HL-60/S4 treated with phorbol 12-myristate 13-acetate at 8.2 ng/mL for 4 days and 3 days (cell line): ENCODE results near the gene C3orf70.

Source experiments
- in situ Hi-C: fragments of 300-500 bp; cut with MboI; formaldehyde crosslinking; loops from 2 replicates; pipeline ENCODE4 v1.15.0; 2022; ENCODE audit warnings: low sequenced_read_pairs

Gene C3orf70

DNA sequence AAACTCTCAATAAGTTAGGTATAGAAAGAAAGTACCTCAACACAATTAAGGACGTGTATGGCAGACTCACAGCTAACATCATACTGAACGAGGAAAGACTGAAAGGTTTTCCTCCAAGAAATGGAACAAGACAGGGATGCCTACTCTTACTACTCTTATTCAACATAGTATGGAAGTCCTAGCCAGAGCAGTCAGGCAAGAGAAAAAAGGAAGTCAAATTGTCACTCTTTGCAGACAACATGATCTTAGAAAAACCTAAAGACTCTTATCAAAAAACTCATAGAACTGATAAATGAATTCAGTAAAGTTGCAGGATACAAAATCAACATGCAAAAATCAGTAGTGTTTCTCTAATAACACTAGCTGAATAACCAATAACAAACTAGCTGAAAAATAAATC lies 96.0 kb downstream of the C3orf70 start:
- in situ Hi-C loops = no loop called here

DNA sequence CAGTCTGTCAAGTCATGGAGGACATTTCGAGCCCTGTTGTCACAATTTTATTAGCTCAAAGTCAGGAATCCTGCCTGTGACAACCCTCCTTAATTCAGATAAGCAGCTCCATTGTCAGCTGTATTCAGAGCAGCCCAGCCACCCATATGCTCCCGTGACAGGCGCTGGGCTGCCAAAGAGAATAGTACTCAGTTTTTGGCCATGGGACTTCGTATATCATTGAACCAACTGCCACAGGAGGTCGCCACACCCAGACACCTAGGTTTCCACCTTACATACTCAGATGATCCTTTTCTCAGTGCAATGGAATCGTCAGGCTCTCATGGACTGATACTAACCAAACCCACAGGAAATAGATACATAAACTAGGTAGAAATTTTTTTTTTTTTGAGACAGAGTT lies 100.2 kb downstream of the C3orf70 start:
- in situ Hi-C loops = no loop called here

DNA sequence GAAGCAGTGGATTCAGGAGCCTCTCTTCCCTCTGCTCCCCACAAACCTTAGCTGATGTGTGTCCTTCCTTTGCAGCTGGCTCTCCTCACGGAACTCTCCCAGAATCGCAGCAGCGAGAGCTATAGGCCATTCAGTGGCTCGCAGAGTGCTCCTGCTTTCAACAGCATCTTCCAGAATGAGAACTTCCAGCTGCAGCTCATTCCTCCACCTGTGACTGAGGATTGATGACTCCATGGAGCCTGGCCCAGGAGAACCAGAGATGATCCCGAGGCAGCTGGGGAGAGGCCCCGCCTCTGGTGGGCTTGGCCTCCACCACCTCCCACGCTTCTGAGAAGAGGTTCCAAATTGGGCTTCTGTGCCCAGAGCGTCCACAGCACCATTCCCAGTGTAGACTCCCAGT lies 101.1 kb downstream of the C3orf70 start:
- in situ Hi-C loops = no loop called here

DNA sequence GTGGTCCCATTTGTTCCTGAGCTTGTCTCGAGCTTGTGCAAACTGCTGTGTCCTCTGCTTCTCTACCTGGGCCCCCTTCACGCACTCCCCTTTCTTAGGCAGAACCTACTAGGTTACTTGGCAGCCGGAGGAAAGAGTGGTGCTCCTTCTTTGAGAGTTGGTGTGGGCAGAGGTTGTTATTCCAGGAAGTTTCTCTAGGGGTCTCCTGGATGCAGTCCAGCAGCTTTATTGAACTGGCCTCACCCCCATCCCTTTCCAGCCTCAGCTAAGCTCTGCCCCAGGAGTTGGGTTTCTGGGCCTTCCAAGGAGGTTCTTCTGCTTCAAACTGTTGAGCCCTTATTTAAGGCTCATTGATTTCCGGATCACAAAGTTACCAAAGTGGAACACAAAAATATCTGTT lies 103.2 kb downstream of the C3orf70 start:
- in situ Hi-C loops = no loop called here

DNA sequence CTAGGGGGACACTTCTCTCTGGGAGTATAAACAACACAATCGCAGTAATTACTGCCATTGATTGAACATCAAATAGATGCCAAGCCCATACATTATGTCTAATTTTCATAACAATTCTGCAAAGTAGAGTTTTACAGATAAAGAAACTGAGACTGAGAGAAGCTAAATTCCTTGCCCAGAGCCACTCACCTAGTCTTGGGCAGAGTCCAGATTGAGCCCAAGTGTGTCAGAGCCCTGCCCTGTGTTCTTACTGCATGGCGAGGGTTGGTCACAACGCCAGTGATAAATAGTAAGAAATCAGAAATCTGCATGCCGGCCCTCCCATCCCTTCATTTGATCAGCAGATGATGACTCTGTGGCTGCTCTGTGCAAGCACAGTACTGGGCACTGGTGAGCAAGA lies 106.3 kb downstream of the C3orf70 start:
- in situ Hi-C loops = no loop called here

DNA sequence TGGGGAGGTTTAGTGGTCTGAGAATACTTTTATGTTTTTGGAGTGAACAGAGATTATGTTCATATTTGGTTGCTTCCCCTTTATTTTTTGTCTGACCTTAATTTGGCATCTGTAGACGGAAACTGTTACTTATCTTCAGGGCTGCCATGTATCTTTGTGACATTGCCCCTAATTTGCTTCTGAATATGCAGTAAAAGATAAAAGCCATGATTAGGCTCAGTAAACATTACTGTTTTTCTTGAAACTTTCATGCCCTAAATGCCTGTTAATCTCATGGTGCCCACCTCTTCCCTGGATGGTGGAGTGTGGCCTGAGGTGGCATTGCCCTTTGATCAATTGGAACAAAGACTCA lies 106.7 kb downstream of the C3orf70 start:
- in situ Hi-C loops = no loop called here

DNA sequence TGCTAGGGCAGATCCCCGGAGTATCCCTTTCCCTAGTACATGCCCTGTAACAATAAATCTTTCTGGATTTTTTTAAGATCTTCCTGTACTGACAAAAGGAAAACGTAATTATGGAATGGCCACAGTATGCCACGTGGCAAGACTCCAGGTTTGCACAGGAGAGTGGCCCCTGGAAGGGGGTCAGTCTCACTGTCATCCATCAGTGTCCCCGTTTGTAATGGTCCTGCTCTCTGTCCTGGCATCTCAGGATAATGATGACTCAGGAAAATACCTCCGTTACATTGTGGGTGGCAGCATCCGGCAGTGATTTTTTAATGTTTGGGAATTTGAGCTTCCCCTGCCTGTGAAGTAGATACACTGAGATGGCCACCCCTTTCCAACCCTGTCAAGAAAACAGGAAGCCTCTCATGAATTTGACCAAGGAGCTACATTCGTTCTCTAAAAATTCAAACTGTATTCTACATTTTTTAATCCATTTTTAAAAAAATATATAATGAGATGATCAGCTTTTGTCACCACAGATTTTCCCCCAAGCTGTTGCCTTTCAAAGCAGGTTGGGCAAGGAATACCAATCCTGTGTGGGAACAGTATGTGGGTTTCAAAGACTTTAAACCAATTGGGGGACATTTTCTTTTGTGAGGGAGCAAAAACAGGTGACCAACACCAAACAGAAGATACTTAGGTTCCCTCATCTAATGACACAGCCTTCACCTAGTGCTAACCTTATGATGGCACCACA lies 110.4 kb downstream of the C3orf70 start:
- in situ Hi-C loops = no loop called here

DNA sequence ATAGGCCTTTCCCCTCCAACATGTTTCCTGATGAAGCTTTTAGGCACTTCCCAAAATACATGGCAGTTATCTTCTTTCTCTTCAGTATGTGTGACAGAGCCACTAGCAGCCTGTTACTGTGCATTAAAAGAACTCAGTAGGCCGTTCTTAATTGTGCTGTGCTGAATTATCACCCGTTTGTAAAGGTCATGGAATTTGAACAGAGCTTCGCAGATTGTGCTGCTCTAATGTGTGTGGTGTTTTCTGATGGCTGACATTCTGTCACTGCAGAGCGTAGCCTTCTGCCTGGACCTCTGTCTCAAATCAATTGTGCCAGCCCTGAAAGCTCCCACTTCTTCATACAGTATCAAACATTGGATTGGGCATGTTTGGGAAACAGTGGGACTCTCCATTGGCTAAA lies 111.3 kb downstream of the C3orf70 start:
- in situ Hi-C loops = no loop called here

DNA sequence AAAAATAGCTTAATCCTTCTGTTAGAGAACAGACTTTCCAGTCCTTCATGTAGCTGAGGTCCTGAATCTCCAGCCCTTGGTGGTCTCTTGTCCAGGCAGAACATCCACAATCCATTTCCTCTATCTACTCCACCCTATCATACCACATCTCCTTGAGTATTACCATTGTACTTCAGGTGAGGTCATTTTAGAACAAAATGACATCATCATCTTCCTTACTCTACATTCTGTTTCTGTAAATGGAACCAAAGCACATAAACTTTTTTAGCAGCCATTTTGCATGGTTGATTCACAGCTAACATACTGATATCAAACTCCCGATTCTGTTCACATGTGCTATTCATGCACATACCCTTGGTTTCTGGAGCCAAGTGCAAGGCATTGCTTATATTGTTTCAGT lies 112.4 kb downstream of the C3orf70 start:
- in situ Hi-C loops = no loop called here

DNA sequence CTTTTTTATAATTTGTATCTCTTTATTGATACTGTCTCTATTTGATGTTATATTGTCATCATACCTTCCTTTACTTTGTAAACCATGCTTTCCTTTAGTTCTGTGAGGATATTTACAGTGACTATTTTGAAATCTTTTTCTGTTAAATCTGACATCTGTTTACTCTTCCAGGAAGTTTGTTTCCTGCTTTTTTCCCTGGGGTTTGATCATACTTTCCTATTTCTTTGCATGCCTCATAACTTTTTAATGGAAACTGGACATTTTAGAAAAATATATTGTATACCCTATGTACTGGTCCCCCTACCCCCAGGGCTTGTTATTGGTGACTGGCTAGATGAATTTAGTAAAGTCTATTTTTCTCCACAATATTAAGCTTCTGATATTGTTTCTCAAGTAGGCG lies 115.1 kb downstream of the C3orf70 start:
- in situ Hi-C loops = no loop called here

DNA sequence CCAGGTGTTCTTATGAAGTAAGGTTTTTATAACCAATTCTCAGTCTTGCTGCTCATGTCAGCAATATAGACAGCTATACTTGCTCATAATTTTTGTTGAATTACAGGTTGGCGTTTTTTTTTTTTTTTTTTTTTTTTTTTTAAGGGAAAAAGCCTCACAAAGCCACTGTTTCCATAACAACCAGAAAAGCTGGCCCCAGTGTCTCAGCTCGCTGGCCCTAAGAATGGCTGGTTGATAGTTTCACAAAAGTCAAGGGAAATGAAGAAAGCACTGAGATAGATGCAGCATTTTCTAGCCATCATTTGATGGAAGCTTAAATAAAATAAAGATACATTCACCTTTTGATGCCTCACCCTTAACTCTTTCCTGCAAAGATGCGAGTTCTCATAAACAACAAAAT lies 121.9 kb downstream of the C3orf70 start:
- in situ Hi-C loops = no loop called here

DNA sequence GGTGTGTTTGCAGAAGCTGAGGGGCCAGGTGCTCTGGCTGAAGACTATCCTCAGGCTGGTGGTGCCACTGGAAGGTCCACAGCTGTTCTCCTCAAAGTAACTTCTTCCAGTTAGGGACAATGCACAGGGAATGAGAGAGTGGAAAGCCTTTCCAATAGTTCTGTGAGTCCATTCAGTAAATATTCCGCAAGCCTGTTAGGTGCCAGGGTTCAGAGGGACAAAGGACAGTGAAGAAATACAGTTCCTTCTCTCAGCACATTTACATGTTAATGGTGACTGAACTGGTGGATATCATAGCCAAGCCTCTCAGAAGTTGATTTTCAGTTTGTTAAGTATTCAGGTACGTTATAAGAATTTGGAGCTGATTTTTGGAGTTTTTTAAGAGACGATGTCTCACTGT lies 122.5 kb downstream of the C3orf70 start:
- in situ Hi-C loops = no loop called here

DNA sequence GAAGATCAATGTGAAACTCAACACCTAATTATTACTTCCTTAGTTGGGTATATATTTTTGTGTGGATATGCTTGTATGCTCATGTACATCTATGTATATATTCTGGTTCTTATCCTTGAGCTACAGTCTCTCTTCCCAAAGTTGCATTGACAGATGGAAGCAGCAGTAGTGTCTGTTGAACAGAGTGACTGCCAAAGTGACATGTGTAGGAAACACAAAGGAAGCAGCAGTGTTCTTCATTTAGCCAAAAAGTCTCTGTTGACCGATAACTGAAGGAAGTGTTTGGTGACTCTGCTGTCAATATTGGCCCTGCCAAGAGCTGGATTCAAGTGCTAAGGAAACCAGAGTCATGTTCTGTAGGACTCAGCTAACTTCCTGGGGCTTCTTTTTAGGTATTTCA lies 123.8 kb downstream of the C3orf70 start:
- in situ Hi-C loops = no loop called here

DNA sequence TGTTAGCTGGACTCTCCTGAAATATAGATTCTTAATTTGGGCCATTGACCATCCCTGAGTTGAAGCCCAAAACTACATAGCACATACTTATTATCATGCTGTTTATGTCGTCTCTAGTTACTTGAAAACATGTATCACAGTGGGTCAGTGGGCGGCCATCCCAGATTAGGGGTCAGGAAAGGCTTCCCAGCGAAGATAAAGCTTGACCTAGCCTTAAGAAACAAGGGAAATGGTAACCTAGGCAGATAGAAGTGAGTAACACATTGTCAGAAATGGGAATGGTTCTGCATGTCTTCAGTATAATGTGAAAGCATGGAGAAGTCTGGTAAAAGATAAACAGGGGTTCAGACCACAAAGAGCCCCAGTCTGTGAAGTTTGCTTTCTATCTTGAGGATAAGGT lies 124.7 kb downstream of the C3orf70 start:
- in situ Hi-C loops = no loop called here
